GM18507 (cell line): ENCODE results near the gene PIP4K2A.
"Not testable (repeated sequence)": the region's sequence is repeated elsewhere in the genome, so short reads cannot be mapped to it uniquely, and the experiment has no call there.

Source experiments
- DNase-seq: peaks from one replicate; pipeline ENCODE4 v3.0.0; 2011; ENCODE audit warnings: low read depth; ENCODE audit not compliant: insufficient read length; ENCODE audit errors: extremely low spot score
- FAIRE-seq: peaks from 2 replicates; lab custom pipeline; 2011; peaks lifted over from hg19 to GRCh38; lab: Jason Lieb, UNC

PIP4K2A gene

GRCh38 chr10:22722626-22723169 lies 8.3 kb upstream of the PIP4K2A start:
- peak; percentile 61 for FAIRE-seq
- no peak for DNase-seq

- FAIRE-seq (no peak), DNase-seq (no peak)
Observed at GRCh38 chr10:22720667-22721066, 6.3 kb upstream of the PIP4K2A start.

- no peak for FAIRE-seq
- no peak for DNase-seq
Observed at GRCh38 chr10:22719406-22720042, 5.1 kb upstream of the PIP4K2A start.

- FAIRE-seq, DNase-seq: not testable (repeated sequence)
Observed at GRCh38 chr10:22718659-22719058, 4.3 kb upstream of the PIP4K2A start.

GRCh38 chr10:22717728-22718127 lies 3.4 kb upstream of the PIP4K2A start:
- DNase-seq (no peak), FAIRE-seq (no peak)

GRCh38 chr10:22716943-22717342 lies 2.6 kb upstream of the PIP4K2A start:
- FAIRE-seq (no peak), DNase-seq (no peak)

GRCh38 chr10:22715290-22715625 lies 880 bp upstream of the PIP4K2A start:
- no peak for FAIRE-seq
- no peak for DNase-seq

GRCh38 chr10:22713853-22714478 lies 412 bp downstream of the PIP4K2A start:
- DNase-seq (no peak), FAIRE-seq (no peak)

- FAIRE-seq (no peak), DNase-seq (no peak)
Observed at GRCh38 chr10:22712956-22713852, 1.2 kb downstream of the PIP4K2A start.

GRCh38 chr10:22712211-22712955 lies 2.0 kb downstream of the PIP4K2A start:
- DNase-seq (no peak), FAIRE-seq (peak; percentile 33)

- no peak for DNase-seq
Observed at GRCh38 chr10:22711373-22711772, 3.0 kb downstream of the PIP4K2A start.

GRCh38 chr10:22710139-22710745 lies 4.1 kb downstream of the PIP4K2A start:
- no peak for DNase-seq
- peak; percentile 78 for FAIRE-seq

More at GRCh38 chr10:22711373-22711772, 3.0 kb downstream of the PIP4K2A start:
- FAIRE-seq = peak; percentile 38

GRCh38 chr10:22708772-22709171 lies 5.6 kb downstream of the PIP4K2A start:
- FAIRE-seq = no peak

GRCh38 chr10:22705527-22705926 lies 8.9 kb downstream of the PIP4K2A start:
- DNase-seq (no peak), FAIRE-seq (no peak)

More at GRCh38 chr10:22708772-22709171, 5.6 kb downstream of the PIP4K2A start:
- DNase-seq = no peak

- DNase-seq (peak; percentile 33), FAIRE-seq (peak; percentile 84)
Observed at GRCh38 chr10:22704942-22705341, 9.4 kb downstream of the PIP4K2A start.

GRCh38 chr10:22704471-22704911 lies 9.9 kb downstream of the PIP4K2A start:
- DNase-seq (no peak), FAIRE-seq (no peak)

GRCh38 chr10:22702348-22702747 lies 12.0 kb downstream of the PIP4K2A start:
- FAIRE-seq = no peak
- DNase-seq = no peak

GRCh38 chr10:22701132-22701826 lies 13.1 kb downstream of the PIP4K2A start:
- DNase-seq (no peak), FAIRE-seq (peak; percentile 67)
